KMS-11 (cell line): ENCODE results near the gene RGS7.

Experiments
- H2AFZ ChIP-seq: fragments of 200-600 bp; sonication (generic); 2 replicates; pipeline ENCODE4 v1.6.1; 2016; ENCODE audit warnings: antibody characterized with exemption, mixed run types, low read depth
- H3K27ac ChIP-seq: fragments of 200-600 bp; sonication (generic); 2 replicates; pipeline ENCODE4 v1.6.1; 2016; ENCODE audit warnings: mild to moderate bottlenecking, mixed run types
- H3K27me3 ChIP-seq: fragments of 200-600 bp; sonication (generic); 2 replicates; pipeline ENCODE4 v1.6.1; 2017; ENCODE audit warnings: mild to moderate bottlenecking, low read depth, mixed run types, moderate library complexity; ENCODE audit not compliant: insufficient read depth
- H3K36me3 ChIP-seq: fragments of 200-600 bp; sonication (generic); 2 replicates; pipeline ENCODE4 v1.6.1; 2017; ENCODE audit warnings: mild to moderate bottlenecking, mixed run types; ENCODE audit not compliant: insufficient read depth
- H3K4me1 ChIP-seq: fragments of 200-600 bp; sonication (generic); 2 replicates; pipeline ENCODE4 v1.6.1; 2016; ENCODE audit warnings: mild to moderate bottlenecking, low read depth, mixed run types; ENCODE audit not compliant: poor library complexity, severe bottlenecking
- H3K4me2 ChIP-seq: fragments of 200-600 bp; sonication (generic); 2 replicates; pipeline ENCODE4 v1.7.0; 2016; ENCODE audit warnings: mild to moderate bottlenecking, mixed run types
- H3K4me3 ChIP-seq: fragments of 200-600 bp; sonication (generic); IDR thresholded peaks from 2 replicates; pipeline ENCODE4 v1.6.1; 2017; ENCODE audit warnings: low read depth, low read length, mixed read lengths; ENCODE audit not compliant: insufficient read depth
- H3K79me2 ChIP-seq: fragments of 200-600 bp; sonication (generic); 2 replicates; pipeline ENCODE4 v1.6.1; 2016; ENCODE audit warnings: low read depth, mixed run types; ENCODE audit not compliant: insufficient read depth
- H3K9ac ChIP-seq: fragments of 200-600 bp; sonication (generic); 2 replicates; pipeline ENCODE4 v1.6.1; 2016; ENCODE audit warnings: mild to moderate bottlenecking, mixed run types
- H4K20me1 ChIP-seq: fragments of 200-600 bp; sonication (generic); 2 replicates; pipeline ENCODE4 v1.6.1; 2016; ENCODE audit warnings: mild to moderate bottlenecking, mixed run types; ENCODE audit not compliant: insufficient read depth
- TF ChIP-seq, protein P1 (sequence below): fragments of 200-600 bp; sonication (generic); conservative IDR thresholded peaks from 2 replicates; pipeline ENCODE4 v1.6.1; 2017; ENCODE audit warnings: low read depth, mild to moderate bottlenecking, antibody characterized with exemption, low read length, moderate library complexity, mixed read lengths

The RGS7 gene

DNA sequence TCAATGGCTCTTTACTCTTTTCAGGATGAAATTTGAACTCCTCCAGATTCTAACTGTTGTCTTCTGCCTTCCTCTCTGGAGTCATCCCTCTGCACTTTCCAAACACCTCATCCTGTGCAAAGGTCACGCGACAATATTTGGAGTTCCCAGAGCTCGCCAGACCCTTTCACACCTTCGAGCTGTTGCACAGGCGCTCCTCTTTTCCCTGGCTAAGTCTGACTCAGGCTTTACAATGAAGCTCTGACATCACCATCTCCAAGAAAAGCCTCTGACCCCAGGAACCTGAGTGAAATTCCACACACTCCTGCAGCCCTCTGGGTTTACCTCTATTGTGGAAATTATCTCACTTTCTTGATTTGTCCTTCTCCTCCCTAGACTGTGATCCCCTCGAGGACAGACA, 270.3 kb downstream of the RGS7 start:
- TF ChIP-seq, protein P1, sequence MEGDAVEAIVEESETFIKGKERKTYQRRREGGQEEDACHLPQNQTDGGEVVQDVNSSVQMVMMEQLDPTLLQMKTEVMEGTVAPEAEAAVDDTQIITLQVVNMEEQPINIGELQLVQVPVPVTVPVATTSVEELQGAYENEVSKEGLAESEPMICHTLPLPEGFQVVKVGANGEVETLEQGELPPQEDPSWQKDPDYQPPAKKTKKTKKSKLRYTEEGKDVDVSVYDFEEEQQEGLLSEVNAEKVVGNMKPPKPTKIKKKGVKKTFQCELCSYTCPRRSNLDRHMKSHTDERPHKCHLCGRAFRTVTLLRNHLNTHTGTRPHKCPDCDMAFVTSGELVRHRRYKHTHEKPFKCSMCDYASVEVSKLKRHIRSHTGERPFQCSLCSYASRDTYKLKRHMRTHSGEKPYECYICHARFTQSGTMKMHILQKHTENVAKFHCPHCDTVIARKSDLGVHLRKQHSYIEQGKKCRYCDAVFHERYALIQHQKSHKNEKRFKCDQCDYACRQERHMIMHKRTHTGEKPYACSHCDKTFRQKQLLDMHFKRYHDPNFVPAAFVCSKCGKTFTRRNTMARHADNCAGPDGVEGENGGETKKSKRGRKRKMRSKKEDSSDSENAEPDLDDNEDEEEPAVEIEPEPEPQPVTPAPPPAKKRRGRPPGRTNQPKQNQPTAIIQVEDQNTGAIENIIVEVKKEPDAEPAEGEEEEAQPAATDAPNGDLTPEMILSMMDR, result no peak
- H3K4me3 ChIP-seq, result no peak overlapping the region
- H4K20me1 ChIP-seq, result no peaks in the 10 kb centered on the region
- H3K27me3 ChIP-seq, result no peaks in the 10 kb centered on the region
- no peaks in the 10 kb centered on the region for H3K36me3 ChIP-seq
- no peak overlapping the region for H2AFZ ChIP-seq
- H3K27ac ChIP-seq, result no peak overlapping the region
- no peaks in the 10 kb centered on the region for H3K79me2 ChIP-seq
- H3K9ac ChIP-seq, result no peak overlapping the region
- no peaks in the 10 kb centered on the region for H3K4me1 ChIP-seq
- H3K4me2 ChIP-seq, result no peak overlapping the region

DNA sequence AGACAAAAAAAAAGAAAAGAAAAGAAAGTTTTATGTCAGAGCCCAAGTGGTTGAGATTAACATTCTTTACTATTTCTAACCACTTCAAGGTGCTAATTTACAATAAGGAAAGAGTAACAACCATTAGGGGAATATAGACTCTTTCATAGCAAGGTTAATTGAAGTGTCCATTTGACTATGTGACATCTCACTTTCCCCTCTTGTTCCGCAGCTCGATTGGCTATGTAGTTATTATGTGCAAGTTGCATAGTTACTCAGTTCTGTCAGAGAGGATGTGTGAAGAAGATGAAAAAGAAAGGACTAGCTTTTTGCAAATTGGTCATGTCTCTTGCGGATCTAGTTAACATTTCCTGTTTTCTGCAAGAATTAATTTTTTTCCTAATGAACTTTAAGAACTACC, 273.7 kb downstream of the RGS7 start:
- Histone ChIP-seq H3K9ac (no peak overlapping the region), H3K36me3 (no peaks in the 10 kb centered on the region), H3K27ac (no peak overlapping the region), H3K79me2 (no peaks in the 10 kb centered on the region), H4K20me1 (no peaks in the 10 kb centered on the region), H2AFZ (no peak overlapping the region), H3K4me1 (no peaks in the 10 kb centered on the region), H3K4me3 (no peak overlapping the region), H3K4me2 (no peak overlapping the region), H3K27me3 (no peaks in the 10 kb centered on the region)
- TF ChIP-seq, protein P1, result no peak

DNA sequence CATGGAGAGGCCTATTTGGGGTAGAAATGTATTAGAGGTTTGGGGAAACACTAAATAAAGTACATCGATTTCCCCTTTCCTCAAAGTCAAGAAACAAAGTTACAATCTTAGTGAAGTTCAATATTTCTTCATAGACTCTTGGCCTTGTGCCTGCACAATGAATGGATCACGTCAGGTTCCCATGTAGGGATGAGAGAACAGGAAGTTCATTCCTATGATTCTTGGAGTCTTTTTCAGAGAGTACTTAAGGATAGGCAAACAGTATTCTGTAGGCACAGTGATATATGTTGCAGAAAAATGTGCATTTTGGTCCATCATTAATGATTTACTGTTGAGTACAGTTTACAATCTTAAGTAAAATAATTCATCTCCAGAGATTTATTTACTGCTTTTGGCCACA, 275.5 kb downstream of the RGS7 start:
- Histone ChIP-seq H3K4me2 (no peak overlapping the region), H3K79me2 (no peaks in the 10 kb centered on the region), H3K9ac (no peak overlapping the region), H3K27ac (no peak overlapping the region), H4K20me1 (no peaks in the 10 kb centered on the region), H2AFZ (no peak overlapping the region), H3K4me3 (no peak overlapping the region), H3K4me1 (no peaks in the 10 kb centered on the region), H3K27me3 (no peaks in the 10 kb centered on the region), H3K36me3 (no peaks in the 10 kb centered on the region)
- TF ChIP-seq, protein P1, result no peak

DNA sequence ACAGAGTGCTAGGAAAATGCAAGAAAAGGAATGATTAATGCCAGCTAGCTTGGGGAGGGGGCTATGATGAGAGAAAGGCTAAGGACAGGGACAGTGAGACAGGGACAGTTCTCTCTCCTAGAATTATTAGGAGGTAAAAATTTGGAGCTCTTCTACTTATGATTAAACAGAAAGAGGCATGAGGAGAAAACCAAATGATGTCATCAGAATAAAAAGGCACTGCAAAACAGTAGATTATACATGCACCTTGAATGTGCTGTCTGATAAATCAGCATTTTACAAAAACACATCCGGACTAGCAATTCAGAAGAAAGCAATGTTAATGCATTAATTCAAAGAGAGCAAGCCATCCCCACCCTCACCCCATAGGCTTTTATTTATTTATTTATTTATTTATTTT, 277.5 kb downstream of the RGS7 start:
- H2AFZ ChIP-seq, result no peak overlapping the region
- no peaks in the 10 kb centered on the region for H4K20me1 ChIP-seq
- no peak overlapping the region for H3K4me2 ChIP-seq
- H3K4me1 ChIP-seq, result no peaks in the 10 kb centered on the region
- TF ChIP-seq, protein P1, result no peak
- H3K4me3 ChIP-seq, result no peak overlapping the region
- no peaks in the 10 kb centered on the region for H3K36me3 ChIP-seq
- no peaks in the 10 kb centered on the region for H3K27me3 ChIP-seq
- no peak overlapping the region for H3K9ac ChIP-seq
- H3K79me2 ChIP-seq, result no peaks in the 10 kb centered on the region
- H3K27ac ChIP-seq, result no peak overlapping the region

DNA sequence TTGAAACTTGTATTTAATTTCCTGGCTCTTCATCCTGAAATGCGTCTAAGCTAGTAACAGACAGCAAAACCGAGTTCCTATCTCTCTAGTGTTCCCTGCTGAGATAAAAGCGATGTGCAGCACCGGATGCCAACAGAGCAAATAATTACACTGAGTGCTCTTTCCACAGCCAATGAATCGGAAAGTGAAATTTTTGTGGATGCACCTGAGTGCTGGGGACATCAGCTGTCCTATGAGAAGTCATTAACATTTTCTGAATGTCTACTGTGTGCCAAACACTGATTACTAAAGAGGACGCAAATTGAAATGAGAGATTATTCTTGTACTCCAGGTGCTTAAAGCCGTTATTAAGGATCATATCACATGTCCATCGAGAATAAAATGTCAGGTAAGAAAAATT, 278.0 kb downstream of the RGS7 start:
- Histone ChIP-seq H3K27ac (no peak overlapping the region), H3K9ac (no peak overlapping the region), H4K20me1 (no peaks in the 10 kb centered on the region), H3K4me1 (no peaks in the 10 kb centered on the region), H3K79me2 (no peaks in the 10 kb centered on the region), H3K4me2 (no peak overlapping the region), H3K4me3 (no peak overlapping the region), H2AFZ (no peak overlapping the region), H3K36me3 (no peaks in the 10 kb centered on the region), H3K27me3 (no peaks in the 10 kb centered on the region)
- TF ChIP-seq, protein P1, result no peak
